HepG2 (cell line): ENCODE data around the gene NISCH. TPM values are rescaled to one million over a fixed set of nuclear protein-coding genes. Genes with fewer than 3 reads are reported as not detected.

Experiments used
- EED ChIP-seq: sonication (generic); formaldehyde crosslinking; IDR thresholded peaks from 2 replicates; pipeline ENCODE4 v1.5.0; 2020; ENCODE audit warnings: mild to moderate bottlenecking, missing genetic modification reagents
- IRX3 ChIP-seq: sonication (generic); formaldehyde crosslinking; IDR thresholded peaks from 2 replicates; pipeline ENCODE4 v1.8.1; 2023; ENCODE audit warnings: mild to moderate bottlenecking, low read depth, missing genetic modification reagents, borderline replicate concordance
- KLF11 ChIP-seq: IDR thresholded peaks from 2 replicates; pipeline ENCODE4 v1.6.1; 2016; ENCODE audit warnings: missing compliant biosample characterization
- KLF12 ChIP-seq: sonication (generic); formaldehyde crosslinking; IDR thresholded peaks from 2 replicates; pipeline ENCODE4 v1.4.0; 2020; ENCODE audit warnings: missing genetic modification reagents, borderline replicate concordance
- KMT2A ChIP-seq: sonication (generic); formaldehyde crosslinking; IDR thresholded peaks from 2 replicates; pipeline ENCODE4 v1.4.0; 2020; ENCODE audit warnings: missing genetic modification reagents
- RAD51 ChIP-seq: fragments of 450-650 bp; IDR thresholded peaks from 2 replicates; pipeline ENCODE4 v1.6.1; 2016; ENCODE audit warnings: borderline replicate concordance
- ZNF709 ChIP-seq: sonication (generic); formaldehyde crosslinking; IDR thresholded peaks from 2 replicates; pipeline ENCODE4 v1.5.0; 2020; ENCODE audit warnings: mild to moderate bottlenecking, missing genetic modification reagents
- polyA plus RNA-seq, 8 experiments: library from polyadenylated mRNA; depleted of rRNA in 3 of 8; stranded (reverse) in 7 of 8; unstranded in 1 of 8; fragments of >200 nt; fragmentation: Illumina TruSeq in 4 of 8; extraction: Trizol in 4 of 8; gene quantifications; 2 replicates each; pipeline versions ENCODE4 v1.2.1 to v1.2.3, GENCODE V29; 2011 to 2016; ENCODE audit warnings: low read depth in 4 of 8, missing spikeins in 1 of 8, mixed read lengths in 1 of 8; ENCODE audit not compliant: insufficient read depth in 1 of 8
- total RNA-seq, 5 experiments: library from RNA; depleted of rRNA; stranded (reverse); fragments of >200 nt; fragmentation: Illumina TruSeq; extraction: Trizol; gene quantifications; 2 replicates each; pipeline ENCODE4 v1.2.3, GENCODE V29; 2016; ENCODE audit warnings: low read depth in 1 of 5
- TF ChIP-seq, protein P1 (sequence below): sonication (generic); formaldehyde crosslinking; IDR thresholded peaks from 2 replicates; pipeline ENCODE4 v1.5.0; 2020; ENCODE audit warnings: mild to moderate bottlenecking, missing genetic modification reagents
- TF ChIP-seq, protein P2 (sequence below), 2 experiments: sonication (generic) in 1 of 2; formaldehyde crosslinking in 1 of 2; IDR thresholded peaks; 2 replicates each; pipeline versions ENCODE4 v1.6.1 to v1.9.0; 2014 to 2022; ENCODE audit warnings: antibody characterized with exemption in 1 of 2, borderline replicate concordance in 1 of 2, inconsistent platforms in 1 of 2, low read depth in 1 of 2, missing genetic modification reagents in 1 of 2
- TF ChIP-seq, protein P3 (sequence below): sonication (generic); formaldehyde crosslinking; IDR thresholded peaks from 2 replicates; pipeline ENCODE4 v1.5.0; 2020; ENCODE audit warnings: missing genetic modification reagents
- TF ChIP-seq, protein P4 (sequence below): sonication (generic); formaldehyde crosslinking; IDR thresholded peaks from 2 replicates; pipeline ENCODE4 v1.4.0; 2020; ENCODE audit warnings: missing genetic modification reagents
- TF ChIP-seq, protein P5 (sequence below): sonication (generic); formaldehyde crosslinking; IDR thresholded peaks from 2 replicates; pipeline ENCODE4 v1.5.0; 2020; ENCODE audit warnings: mild to moderate bottlenecking, missing genetic modification reagents, borderline replicate concordance

NISCH gene
- total and polyA plus RNA-seq, 2 of the 13 experiments (the other 11 are each of a cell fraction or from before 2014, with no cell fraction given) = 27.0 to 47.6 TPM

DNA sequence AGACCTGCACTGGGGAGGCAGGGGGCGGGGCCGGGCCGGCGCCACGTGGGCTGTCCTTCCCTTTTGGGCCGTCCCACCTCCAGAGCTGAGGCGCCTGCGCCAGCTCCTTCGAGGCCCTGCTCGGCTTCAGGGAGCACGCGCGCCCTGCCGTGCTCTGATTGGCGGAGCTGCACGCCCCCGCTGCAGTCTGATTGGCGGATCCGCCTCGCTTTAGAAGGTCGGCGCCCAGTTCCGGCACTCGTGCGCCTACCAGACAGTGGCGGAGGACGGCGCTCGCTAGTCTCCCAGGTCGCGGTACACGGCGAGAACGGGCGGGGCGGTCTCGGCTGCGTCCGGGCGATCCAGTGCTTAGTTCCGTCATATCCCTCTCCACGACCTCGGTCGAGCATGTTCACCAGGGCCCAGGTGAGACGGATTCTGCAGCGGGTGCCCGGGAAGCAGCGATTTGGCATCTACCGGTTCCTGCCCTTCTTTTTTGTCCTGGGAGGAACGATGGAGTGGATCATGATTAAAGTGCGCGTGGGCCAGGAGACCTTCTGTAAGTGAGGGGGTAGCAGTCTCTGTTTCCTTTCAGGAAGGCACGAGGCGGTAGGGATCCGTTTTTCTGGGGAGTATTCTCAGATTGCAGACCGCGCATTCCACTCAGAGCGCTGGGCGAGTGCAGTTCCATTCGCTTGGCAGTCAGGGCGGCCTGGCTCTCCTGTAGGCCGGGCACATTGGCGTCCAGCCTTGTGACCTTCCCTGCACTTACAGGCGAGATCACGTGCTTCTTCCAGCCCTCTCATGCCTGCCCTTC is 81.2 kb downstream of the NISCH start, which contains the start of gene UQCC5 (continued):
- TF ChIP-seq, protein P1, sequence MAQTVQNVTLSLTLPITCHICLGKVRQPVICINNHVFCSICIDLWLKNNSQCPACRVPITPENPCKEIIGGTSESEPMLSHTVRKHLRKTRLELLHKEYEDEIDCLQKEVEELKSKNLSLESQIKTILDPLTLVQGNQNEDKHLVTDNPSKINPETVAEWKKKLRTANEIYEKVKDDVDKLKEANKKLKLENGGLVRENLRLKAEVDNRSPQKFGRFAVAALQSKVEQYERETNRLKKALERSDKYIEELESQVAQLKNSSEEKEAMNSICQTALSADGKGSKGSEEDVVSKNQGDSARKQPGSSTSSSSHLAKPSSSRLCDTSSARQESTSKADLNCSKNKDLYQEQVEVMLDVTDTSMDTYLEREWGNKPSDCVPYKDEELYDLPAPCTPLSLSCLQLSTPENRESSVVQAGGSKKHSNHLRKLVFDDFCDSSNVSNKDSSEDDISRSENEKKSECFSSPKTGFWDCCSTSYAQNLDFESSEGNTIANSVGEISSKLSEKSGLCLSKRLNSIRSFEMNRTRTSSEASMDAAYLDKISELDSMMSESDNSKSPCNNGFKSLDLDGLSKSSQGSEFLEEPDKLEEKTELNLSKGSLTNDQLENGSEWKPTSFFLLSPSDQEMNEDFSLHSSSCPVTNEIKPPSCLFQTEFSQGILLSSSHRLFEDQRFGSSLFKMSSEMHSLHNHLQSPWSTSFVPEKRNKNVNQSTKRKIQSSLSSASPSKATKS (CRISPR knock-in tag) = 0 out of 2 replicates have a peak, but pooled peaks have one; percentile 1
- TF ChIP-seq KMT2A (peak; percentile 77; the same call in 1 of the 2 replicates), EED (CRISPR knock-in tag) (peak; percentile 90), RAD51 (peak; percentile 51; the same call in 1 of the 2 replicates), KLF11 (peak; percentile 89), ZNF709 (peak; percentile 99), KLF12 (CRISPR knock-in tag) (no peak; the same call in none of the 2 replicates), IRX3 (peak; percentile 29; the same call in 1 of the 2 replicates)
- TF ChIP-seq, protein P2, sequence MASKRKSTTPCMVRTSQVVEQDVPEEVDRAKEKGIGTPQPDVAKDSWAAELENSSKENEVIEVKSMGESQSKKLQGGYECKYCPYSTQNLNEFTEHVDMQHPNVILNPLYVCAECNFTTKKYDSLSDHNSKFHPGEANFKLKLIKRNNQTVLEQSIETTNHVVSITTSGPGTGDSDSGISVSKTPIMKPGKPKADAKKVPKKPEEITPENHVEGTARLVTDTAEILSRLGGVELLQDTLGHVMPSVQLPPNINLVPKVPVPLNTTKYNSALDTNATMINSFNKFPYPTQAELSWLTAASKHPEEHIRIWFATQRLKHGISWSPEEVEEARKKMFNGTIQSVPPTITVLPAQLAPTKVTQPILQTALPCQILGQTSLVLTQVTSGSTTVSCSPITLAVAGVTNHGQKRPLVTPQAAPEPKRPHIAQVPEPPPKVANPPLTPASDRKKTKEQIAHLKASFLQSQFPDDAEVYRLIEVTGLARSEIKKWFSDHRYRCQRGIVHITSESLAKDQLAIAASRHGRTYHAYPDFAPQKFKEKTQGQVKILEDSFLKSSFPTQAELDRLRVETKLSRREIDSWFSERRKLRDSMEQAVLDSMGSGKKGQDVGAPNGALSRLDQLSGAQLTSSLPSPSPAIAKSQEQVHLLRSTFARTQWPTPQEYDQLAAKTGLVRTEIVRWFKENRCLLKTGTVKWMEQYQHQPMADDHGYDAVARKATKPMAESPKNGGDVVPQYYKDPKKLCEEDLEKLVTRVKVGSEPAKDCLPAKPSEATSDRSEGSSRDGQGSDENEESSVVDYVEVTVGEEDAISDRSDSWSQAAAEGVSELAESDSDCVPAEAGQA (IDR thresholded peaks at IDR 0.05; ENCODE audit: low read depth) = no peak; the same call in 1 of the 2 replicates
- TF ChIP-seq, protein P2 (CRISPR knock-in tag; IDR thresholded peaks at IDR 0.05; ENCODE audit: borderline replicate concordance) = peak; percentile 94
- TF ChIP-seq, protein P3, sequence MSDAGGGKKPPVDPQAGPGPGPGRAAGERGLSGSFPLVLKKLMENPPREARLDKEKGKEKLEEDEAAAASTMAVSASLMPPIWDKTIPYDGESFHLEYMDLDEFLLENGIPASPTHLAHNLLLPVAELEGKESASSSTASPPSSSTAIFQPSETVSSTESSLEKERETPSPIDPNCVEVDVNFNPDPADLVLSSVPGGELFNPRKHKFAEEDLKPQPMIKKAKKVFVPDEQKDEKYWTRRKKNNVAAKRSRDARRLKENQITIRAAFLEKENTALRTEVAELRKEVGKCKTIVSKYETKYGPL (CRISPR knock-in tag) = 0 out of 2 replicates have a peak, but pooled peaks have one; percentile 20
- TF ChIP-seq, protein P4, sequence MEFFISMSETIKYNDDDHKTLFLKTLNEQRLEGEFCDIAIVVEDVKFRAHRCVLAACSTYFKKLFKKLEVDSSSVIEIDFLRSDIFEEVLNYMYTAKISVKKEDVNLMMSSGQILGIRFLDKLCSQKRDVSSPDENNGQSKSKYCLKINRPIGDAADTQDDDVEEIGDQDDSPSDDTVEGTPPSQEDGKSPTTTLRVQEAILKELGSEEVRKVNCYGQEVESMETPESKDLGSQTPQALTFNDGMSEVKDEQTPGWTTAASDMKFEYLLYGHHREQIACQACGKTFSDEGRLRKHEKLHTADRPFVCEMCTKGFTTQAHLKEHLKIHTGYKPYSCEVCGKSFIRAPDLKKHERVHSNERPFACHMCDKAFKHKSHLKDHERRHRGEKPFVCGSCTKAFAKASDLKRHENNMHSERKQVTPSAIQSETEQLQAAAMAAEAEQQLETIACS (CRISPR knock-in tag) = no peak; the same call in none of the 2 replicates
- TF ChIP-seq, protein P5, sequence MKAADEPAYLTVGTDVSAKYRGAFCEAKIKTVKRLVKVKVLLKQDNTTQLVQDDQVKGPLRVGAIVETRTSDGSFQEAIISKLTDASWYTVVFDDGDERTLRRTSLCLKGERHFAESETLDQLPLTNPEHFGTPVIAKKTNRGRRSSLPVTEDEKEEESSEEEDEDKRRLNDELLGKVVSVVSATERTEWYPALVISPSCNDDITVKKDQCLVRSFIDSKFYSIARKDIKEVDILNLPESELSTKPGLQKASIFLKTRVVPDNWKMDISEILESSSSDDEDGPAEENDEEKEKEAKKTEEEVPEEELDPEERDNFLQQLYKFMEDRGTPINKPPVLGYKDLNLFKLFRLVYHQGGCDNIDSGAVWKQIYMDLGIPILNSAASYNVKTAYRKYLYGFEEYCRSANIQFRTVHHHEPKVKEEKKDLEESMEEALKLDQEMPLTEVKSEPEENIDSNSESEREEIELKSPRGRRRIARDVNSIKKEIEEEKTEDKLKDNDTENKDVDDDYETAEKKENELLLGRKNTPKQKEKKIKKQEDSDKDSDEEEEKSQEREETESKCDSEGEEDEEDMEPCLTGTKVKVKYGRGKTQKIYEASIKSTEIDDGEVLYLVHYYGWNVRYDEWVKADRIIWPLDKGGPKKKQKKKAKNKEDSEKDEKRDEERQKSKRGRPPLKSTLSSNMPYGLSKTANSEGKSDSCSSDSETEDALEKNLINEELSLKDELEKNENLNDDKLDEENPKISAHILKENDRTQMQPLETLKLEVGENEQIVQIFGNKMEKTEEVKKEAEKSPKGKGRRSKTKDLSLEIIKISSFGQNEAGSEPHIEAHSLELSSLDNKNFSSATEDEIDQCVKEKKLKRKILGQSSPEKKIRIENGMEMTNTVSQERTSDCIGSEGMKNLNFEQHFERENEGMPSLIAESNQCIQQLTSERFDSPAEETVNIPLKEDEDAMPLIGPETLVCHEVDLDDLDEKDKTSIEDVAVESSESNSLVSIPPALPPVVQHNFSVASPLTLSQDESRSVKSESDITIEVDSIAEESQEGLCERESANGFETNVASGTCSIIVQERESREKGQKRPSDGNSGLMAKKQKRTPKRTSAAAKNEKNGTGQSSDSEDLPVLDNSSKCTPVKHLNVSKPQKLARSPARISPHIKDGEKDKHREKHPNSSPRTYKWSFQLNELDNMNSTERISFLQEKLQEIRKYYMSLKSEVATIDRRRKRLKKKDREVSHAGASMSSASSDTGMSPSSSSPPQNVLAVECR (CRISPR knock-in tag) = peak; percentile 95
